MM.1S (cell line): ENCODE measurements around the gene ALPP.

ENCODE experiments used
- EZH2 ChIP-seq: fragments of 300-600 bp; sonication (generic); optimal IDR thresholded peaks from 2 replicates; pipeline ENCODE3; 2017; ENCODE audit warnings: low read depth, mild to moderate bottlenecking, antibody characterized with exemption, low read length, mixed read lengths
- TF ChIP-seq, protein P1 (sequence below): fragments of 300-600 bp; sonication (generic); IDR thresholded peaks from 2 replicates; pipeline ENCODE4 v1.5.1; 2016; ENCODE audit warnings: antibody characterized with exemption, low read length, mixed read lengths

DNA sequence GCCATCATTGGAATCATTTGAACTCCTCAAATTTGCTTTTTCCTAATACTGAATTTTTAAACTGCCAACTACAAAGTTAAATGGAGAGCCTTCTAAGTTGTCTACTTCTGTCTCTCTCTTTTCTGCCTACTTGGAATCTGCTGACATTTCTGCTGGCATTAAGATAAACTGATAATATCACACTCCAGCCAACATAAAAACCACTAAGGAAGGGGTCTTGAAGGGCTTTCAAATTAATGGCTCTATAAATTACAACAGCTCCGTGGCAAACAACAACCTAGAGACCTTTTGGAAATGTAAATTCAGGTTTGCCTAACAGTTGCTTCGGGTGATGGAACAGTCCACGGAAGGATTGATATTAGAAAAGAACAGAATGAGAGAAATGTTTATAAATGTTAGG, 12.1 kb downstream of the ALPP start:
- TF ChIP-seq, protein P1, sequence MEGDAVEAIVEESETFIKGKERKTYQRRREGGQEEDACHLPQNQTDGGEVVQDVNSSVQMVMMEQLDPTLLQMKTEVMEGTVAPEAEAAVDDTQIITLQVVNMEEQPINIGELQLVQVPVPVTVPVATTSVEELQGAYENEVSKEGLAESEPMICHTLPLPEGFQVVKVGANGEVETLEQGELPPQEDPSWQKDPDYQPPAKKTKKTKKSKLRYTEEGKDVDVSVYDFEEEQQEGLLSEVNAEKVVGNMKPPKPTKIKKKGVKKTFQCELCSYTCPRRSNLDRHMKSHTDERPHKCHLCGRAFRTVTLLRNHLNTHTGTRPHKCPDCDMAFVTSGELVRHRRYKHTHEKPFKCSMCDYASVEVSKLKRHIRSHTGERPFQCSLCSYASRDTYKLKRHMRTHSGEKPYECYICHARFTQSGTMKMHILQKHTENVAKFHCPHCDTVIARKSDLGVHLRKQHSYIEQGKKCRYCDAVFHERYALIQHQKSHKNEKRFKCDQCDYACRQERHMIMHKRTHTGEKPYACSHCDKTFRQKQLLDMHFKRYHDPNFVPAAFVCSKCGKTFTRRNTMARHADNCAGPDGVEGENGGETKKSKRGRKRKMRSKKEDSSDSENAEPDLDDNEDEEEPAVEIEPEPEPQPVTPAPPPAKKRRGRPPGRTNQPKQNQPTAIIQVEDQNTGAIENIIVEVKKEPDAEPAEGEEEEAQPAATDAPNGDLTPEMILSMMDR, result no peak
- no peak for TF ChIP-seq EZH2
